RWPE2 (cell line): ENCODE data around the gene NPAS1.

Source experiments
- ATAC-seq: fragments of 200-7000 bp; cut with Tn5 transposase; 3 replicates; pipeline ENCODE4 v1.9.1; 2021; ENCODE audit warnings: low read depth
- DNase-seq: peaks from one replicate; pipeline ENCODE4 v3.0.0-alpha.2; 2020; ENCODE audit warnings: low spot score
- H3K27ac ChIP-seq: fragments of 450-650 bp; 2 replicates; pipeline ENCODE4 v1.5.1; 2017; ENCODE audit warnings: mild to moderate bottlenecking; ENCODE audit not compliant: poor library complexity, severe bottlenecking
- H3K27me3 ChIP-seq: fragments of 250-450 bp; sonication (Bioruptor Pico); 2 replicates; pipeline ENCODE4 v1.5.1; 2021; ENCODE audit warnings: mild to moderate bottlenecking, moderate library complexity; ENCODE audit not compliant: insufficient read depth, poor library complexity, severe bottlenecking
- H3K36me3 ChIP-seq: fragments of 250-450 bp; sonication (Bioruptor Pico); 2 replicates; pipeline ENCODE4 v1.5.1; 2020; ENCODE audit warnings: low read depth, mild to moderate bottlenecking, moderate library complexity
- H3K4me1 ChIP-seq: fragments of 250-450 bp; sonication (Bioruptor Pico); 2 replicates; pipeline ENCODE4 v1.5.1; 2021; ENCODE audit warnings: mild to moderate bottlenecking, moderate library complexity; ENCODE audit not compliant: insufficient read depth, poor library complexity, severe bottlenecking
- H3K4me3 ChIP-seq: fragments of 250-450 bp; sonication (Bioruptor Pico); 2 replicates; pipeline ENCODE4 v1.5.1; 2021; ENCODE audit warnings: mild to moderate bottlenecking, moderate library complexity; ENCODE audit not compliant: severe bottlenecking
- H3K9me3 ChIP-seq: fragments of 250-450 bp; sonication (Bioruptor Pico); 2 replicates; pipeline ENCODE4 v1.5.1; 2021; ENCODE audit warnings: mild to moderate bottlenecking, moderate library complexity; ENCODE audit not compliant: severe bottlenecking
- TF ChIP-seq, protein P1 (sequence below): fragments of 450-650 bp; IDR thresholded peaks from one replicate; pipeline ENCODE4 v1.5.1; 2017; ENCODE audit warnings: mild to moderate bottlenecking, moderate library complexity; ENCODE audit not compliant: poor library complexity, severe bottlenecking

The NPAS1 gene

DNA sequence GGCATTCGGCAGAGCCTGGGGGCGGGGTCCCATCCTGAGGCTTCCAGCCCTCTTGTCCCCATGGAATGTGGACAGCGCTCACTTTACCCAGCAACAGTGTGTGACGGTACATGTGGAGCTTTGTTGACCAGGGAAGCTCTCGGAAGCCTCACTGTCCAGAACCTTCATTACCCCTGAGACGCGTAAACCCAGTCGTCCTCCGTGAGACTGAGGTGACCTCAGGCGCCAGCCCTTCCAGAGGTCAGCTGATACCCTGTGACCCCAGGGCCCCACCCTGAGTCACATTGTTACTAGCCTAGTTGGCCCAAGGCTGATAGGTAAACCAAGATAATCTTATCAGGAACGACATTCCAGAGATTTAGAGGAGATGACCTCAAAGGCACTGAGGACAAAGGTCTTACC is 39.0 kb downstream of the NPAS1 start:
- ATAC-seq (no peak), DNase-seq (no peak)
- no peaks in the 10 kb centered on the region for H3K36me3 ChIP-seq
- no peak overlapping the region for H3K4me3 ChIP-seq
- TF ChIP-seq, protein P1, sequence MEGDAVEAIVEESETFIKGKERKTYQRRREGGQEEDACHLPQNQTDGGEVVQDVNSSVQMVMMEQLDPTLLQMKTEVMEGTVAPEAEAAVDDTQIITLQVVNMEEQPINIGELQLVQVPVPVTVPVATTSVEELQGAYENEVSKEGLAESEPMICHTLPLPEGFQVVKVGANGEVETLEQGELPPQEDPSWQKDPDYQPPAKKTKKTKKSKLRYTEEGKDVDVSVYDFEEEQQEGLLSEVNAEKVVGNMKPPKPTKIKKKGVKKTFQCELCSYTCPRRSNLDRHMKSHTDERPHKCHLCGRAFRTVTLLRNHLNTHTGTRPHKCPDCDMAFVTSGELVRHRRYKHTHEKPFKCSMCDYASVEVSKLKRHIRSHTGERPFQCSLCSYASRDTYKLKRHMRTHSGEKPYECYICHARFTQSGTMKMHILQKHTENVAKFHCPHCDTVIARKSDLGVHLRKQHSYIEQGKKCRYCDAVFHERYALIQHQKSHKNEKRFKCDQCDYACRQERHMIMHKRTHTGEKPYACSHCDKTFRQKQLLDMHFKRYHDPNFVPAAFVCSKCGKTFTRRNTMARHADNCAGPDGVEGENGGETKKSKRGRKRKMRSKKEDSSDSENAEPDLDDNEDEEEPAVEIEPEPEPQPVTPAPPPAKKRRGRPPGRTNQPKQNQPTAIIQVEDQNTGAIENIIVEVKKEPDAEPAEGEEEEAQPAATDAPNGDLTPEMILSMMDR, result no peak
- peaks cover 7% of the 10 kb centered on the region for H3K4me1 ChIP-seq
- no peaks in the 10 kb centered on the region for H3K9me3 ChIP-seq
- no peaks in the 10 kb centered on the region for H3K27me3 ChIP-seq
- no peak overlapping the region for H3K27ac ChIP-seq

DNA sequence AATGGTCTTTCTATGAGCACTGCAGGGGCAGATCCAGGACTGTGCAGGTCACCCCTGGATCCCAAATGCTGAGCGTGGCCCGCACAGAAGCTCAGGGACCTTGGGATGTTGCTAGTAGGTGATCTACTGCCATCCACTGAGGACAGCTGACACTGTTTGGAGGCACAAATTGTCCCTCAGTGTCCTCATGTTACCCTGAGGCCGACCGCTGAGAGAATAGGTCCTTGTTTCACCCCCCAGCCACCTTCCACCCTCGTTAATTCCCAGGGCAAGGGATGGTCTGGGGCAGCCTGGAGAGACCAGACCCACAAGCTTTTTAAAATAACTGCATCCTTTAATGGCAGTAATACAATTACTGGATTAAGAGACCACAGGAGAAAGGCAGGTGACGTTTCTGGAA is 44.2 kb downstream of the NPAS1 start:
- Histone ChIP-seq H3K4me1 (no peaks in the 10 kb centered on the region), H3K36me3 (peaks cover 30% of the 10 kb centered on the region), H3K27me3 (no peaks in the 10 kb centered on the region), H3K4me3 (no peak overlapping the region), H3K27ac (no peak overlapping the region), H3K9me3 (no peaks in the 10 kb centered on the region)
- ATAC-seq, result no peak
- DNase-seq, result no peak
- TF ChIP-seq, protein P1, result no peak

DNA sequence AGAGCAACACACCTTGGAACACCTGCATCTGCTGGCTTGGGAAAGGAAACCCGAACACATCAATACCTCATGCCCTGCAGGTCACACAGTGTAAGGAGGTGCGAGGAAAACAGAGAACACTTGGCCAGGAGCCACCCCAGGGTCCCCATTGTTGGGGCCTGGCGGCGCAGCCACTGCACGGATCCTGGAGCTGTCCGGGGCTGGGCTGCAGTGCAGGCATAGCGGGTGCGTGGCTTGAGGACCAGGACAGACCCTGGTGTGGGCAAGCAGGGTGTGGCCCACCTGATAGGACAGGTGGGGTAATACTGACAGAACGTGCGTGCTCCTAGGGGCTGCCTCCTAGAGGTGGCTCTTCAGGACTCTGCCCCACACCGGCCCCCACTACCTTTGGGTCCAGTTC is 45.6 kb downstream of the NPAS1 start:
- TF ChIP-seq, protein P1, result no peak
- no peaks in the 10 kb centered on the region for H3K4me1 ChIP-seq
- H3K27me3 ChIP-seq, result no peaks in the 10 kb centered on the region
- H3K27ac ChIP-seq, result no peak overlapping the region
- H3K36me3 ChIP-seq, result peaks cover 39% of the 10 kb centered on the region
- no peak for ATAC-seq
- no peak overlapping the region for H3K4me3 ChIP-seq
- DNase-seq, result no peak
- no peaks in the 10 kb centered on the region for H3K9me3 ChIP-seq

DNA sequence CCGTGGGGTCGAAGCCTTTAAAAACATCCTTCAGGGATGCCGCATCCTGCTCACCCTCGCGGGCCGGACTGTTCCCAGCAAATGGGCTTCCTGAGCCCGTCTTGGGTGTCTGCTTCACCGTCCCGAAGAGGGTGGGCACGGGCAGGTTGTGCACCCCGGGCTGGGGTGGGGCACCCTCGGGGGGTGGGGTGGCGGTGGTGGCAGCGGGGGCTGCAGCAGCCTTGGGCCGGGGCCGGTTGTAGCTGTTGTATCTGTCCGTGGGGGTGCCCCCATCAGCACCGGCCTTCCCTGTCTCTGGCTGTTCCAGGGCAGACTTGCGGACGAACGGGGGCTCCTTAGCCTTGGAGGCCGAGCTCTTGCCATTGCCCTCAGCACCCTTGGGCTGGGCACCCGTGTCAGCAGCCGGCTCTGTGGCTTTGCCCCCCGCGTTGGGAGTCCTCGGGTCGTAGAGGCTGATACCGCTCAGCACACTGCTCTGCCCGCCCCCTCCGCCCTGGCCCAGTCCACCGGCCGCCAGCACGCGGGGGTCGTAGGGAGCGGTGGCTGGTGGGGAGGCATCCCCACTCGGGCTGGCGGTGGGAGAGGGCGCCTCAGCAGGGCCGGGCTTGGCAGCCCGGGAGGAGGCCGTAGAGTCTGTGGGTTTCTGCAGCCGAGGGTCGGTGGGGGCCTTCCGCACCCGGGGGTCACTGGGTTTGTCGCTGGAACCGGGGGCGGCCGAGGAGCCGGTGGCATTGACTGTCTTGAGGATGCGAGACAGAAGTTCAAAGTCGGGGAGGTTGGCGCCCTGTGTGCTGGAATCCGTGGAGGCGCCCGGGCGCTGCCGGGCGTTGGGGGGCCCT is 47.0 kb downstream of the NPAS1 start:
- DNase-seq (no peak), ATAC-seq (no peak)
- TF ChIP-seq, protein P1, result no peak
- no peak overlapping the region for H3K27ac ChIP-seq
- peaks cover 52% of the 10 kb centered on the region for H3K36me3 ChIP-seq
- H3K4me3 ChIP-seq, result no peak overlapping the region
- H3K4me1 ChIP-seq, result no peaks in the 10 kb centered on the region
- no peaks in the 10 kb centered on the region for H3K9me3 ChIP-seq
- no peaks in the 10 kb centered on the region for H3K27me3 ChIP-seq

DNA sequence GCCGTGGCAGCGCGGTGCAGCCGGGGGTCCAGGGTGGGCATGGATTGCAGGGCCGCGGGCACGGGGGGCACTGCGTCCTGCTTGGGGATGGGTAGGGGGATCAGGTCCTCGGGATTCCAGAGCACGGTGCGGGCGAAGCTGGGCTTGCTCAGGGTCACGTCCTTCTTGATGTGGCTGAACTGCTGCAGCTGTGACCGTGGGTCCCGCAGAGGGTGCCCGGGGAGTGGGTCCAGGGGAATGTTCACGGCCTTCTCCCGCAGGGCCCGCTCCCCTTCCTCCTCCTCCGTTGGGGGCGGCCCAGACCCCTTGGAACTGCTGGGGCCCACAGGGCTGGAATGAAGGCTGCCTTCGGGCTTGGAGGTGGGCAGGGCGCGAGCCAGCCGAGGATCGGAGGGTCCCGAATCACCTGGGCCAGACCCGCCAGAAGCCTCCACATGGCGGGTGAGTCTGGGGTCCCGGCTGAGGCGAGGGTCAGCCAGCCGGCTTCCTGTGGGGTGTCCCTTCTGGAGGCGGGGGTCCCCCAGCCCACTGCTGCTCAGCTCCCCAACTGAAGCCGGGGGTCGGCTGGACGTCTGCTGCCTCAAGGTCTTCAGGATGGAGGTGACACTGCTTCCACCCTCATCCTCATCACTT is 47.7 kb downstream of the NPAS1 start:
- no peak for ATAC-seq
- Histone ChIP-seq H3K4me3 (no peak overlapping the region), H3K9me3 (no peaks in the 10 kb centered on the region), H3K27ac (no peak overlapping the region), H3K36me3 (peaks cover 58% of the 10 kb centered on the region), H3K4me1 (no peaks in the 10 kb centered on the region), H3K27me3 (no peaks in the 10 kb centered on the region)
- DNase-seq, result no peak
- TF ChIP-seq, protein P1, result no peak
